Esophagus squamous epithelium (tissue), 5 donors: ENCODE measurements around the gene RCOR1. TPM values are rescaled to one million over a fixed set of nuclear protein-coding genes. Genes with fewer than 3 reads are reported as not detected.
"Not testable (repeated sequence)": the region's sequence is repeated elsewhere in the genome, so short reads cannot be mapped to it uniquely, and the experiment has no call there.

Source experiments
- DNase-seq: peaks from one replicate; lab custom pipeline; 2025; lab: John Stamatoyannopoulos, UW
- H3K27ac ChIP-seq, 4 donors: fragments of 200-600 bp; sonication (generic); one replicate each; pipeline ENCODE4 v1.5.1; 2016 to 2019; ENCODE audit warnings: mild to moderate bottlenecking in 1 of 4
- H3K27me3 ChIP-seq, 4 donors: fragments of 200-600 bp; sonication (generic); 1 replicate in 3 of 4; 2 replicates in 1 of 4; pipeline versions ENCODE4 v1.5.1 to v1.6.0; 2017 to 2021; ENCODE audit warnings: antibody characterized with exemption in 1 of 4
- H3K36me3 ChIP-seq, 3 donors: fragments of 200-600 bp; sonication (generic); one replicate each; pipeline ENCODE4 v1.5.1; 2016 to 2019
- H3K4me1 ChIP-seq, 3 donors: fragments of 200-600 bp; sonication (generic); one replicate each; pipeline ENCODE4 v1.5.1; 2017 to 2019
- H3K4me3 ChIP-seq, 4 donors: fragments of 200-600 bp; sonication (generic); 1 replicate in 3 of 4; 2 replicates in 1 of 4; pipeline ENCODE4 v1.5.1; 2016 to 2019; ENCODE audit warnings: mild to moderate bottlenecking in 2 of 4, moderate library complexity in 1 of 4
- H3K9me3 ChIP-seq, 3 donors: fragments of 200-600 bp; sonication (generic); one replicate each; pipeline ENCODE4 v1.5.1; 2016 to 2019
- POLR2A ChIP-seq, 4 donors: fragments of 450-650 bp; IDR thresholded peaks; one replicate each; pipeline ENCODE4 v1.6.1; 2017; ENCODE audit warnings: antibody characterized with exemption in 4 of 4, mild to moderate bottlenecking in 4 of 4, moderate library complexity in 3 of 4
- WGBS, 2 donors: methylation state at CpG; one replicate each; pipeline ENCODE4 v1.1.5; 2018; 5-methylcytosine and 5-hydroxymethylcytosine counted together
- intact Hi-C: fragments of 100-400 bp; cut with DNase I; formaldehyde crosslinking; loops from one replicate; pipeline ENCODE4 v1.15.0; 2022
- total RNA-seq, 4 donors: library from RNA; depleted of rRNA; stranded (reverse); fragments of >200 nt; gene quantifications; one replicate each; pipeline ENCODE4 v1.1.0, GENCODE V29; 2016
- TF ChIP-seq, protein P1 (sequence below), 6 experiments: fragments of 450-650 bp in 4 of 6; fragments of 200-600 bp in 2 of 6; sonication (generic) in 2 of 6; IDR thresholded peaks; one replicate each; pipeline ENCODE4 v1.5.1; 2016 to 2019; ENCODE audit warnings: antibody characterized with exemption in 6 of 6, mild to moderate bottlenecking in 4 of 6, moderate library complexity in 4 of 6
- donor health status: DM: yes; HTN: yes; CAD: no.

The RCOR1 gene
- total RNA-seq, 4 donors from 2014 or later = 25.6 to 56.9 (median 35.2) TPM

DNA sequence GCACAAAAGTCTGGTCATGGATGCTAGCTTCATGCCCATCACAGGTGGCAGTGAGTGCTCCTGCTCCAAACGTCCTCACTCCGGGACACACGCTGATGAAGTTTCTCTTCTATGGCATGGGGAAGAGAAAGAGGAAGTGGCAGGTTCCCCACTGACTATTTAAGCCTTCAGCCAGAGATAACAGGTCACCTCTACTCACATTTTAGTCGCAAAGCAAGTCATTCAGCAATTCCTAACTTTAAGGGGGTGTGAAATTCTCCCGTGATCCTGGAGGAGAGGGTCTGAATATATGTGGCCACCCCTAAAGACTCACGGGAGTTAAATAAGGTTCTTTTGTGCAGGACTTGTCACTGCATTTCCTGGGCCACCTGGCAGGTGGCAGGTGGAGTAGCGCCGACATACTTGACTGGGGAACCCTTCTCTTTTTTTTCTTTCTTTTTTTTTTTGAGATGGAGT is 18.8 kb upstream of the RCOR1 start:
- TF ChIP-seq, protein P1, sequence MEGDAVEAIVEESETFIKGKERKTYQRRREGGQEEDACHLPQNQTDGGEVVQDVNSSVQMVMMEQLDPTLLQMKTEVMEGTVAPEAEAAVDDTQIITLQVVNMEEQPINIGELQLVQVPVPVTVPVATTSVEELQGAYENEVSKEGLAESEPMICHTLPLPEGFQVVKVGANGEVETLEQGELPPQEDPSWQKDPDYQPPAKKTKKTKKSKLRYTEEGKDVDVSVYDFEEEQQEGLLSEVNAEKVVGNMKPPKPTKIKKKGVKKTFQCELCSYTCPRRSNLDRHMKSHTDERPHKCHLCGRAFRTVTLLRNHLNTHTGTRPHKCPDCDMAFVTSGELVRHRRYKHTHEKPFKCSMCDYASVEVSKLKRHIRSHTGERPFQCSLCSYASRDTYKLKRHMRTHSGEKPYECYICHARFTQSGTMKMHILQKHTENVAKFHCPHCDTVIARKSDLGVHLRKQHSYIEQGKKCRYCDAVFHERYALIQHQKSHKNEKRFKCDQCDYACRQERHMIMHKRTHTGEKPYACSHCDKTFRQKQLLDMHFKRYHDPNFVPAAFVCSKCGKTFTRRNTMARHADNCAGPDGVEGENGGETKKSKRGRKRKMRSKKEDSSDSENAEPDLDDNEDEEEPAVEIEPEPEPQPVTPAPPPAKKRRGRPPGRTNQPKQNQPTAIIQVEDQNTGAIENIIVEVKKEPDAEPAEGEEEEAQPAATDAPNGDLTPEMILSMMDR (IDR thresholded peaks at IDR 0.05) = no peak
- TF ChIP-seq POLR2A (IDR thresholded peaks at IDR 0.05) = no peak
- H3K4me1 ChIP-seq = no peaks in the 10 kb centered on the region
- no peak overlapping the region for H3K27ac ChIP-seq
- DNase-seq = no peak
- intact Hi-C loops = no loop called here
- peaks cover 0 to 6% (median 0%) of the 10 kb centered on the region in 4 donors for H3K27me3 ChIP-seq
- WGBS, 2 donors = 48 to 56% methylated on average over 6 to 8 of the region's 8 CpGs
- H3K36me3 ChIP-seq = no peaks in the 10 kb centered on the region
- no peaks in the 10 kb centered on the region for H3K9me3 ChIP-seq
- no peak overlapping the region for H3K4me3 ChIP-seq

DNA sequence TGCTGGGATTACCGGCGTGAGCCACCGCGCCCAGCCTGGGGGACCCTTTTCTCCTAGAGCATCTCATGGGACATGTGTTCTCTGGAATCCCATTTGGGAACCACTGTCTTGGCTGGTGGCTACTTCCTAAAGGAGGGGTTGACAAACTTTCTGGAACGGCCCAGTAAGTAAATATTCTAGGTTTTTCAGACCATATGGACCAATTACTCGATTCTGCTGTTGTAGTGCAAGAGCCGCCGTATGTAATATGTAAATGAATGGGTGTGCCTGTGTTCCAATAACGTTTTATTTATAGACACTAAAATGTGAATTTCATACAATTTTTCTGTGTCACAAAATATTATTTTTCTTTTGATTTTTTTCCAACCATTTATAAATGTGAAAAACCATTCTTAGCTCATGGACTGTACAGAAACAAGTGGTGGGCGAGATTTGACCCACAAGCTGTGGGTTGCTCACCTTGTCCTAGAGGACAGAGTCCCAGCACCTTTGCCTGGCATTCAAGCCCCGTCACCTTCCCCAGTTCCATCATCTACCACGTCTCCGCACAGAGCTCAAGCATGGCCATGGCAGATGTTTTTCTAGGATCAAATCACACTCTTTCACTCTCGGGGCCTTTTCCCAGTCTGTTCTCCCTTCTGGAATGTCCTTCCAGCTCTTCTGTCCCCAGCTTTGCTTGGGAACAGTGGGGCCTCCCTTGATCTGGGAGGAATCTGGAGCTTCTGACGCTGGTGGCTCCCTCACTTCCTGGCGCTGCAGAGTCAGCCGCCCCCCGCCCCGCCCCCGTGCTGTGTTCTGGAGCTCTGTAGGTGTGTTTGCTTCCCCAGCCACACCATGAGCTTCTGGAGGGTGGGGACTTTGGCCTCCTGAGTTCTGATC is 17.9 kb upstream of the RCOR1 start:
- H3K4me1 ChIP-seq = no peaks in the 10 kb centered on the region
- no peak for DNase-seq
- no peaks in the 10 kb centered on the region for H3K36me3 ChIP-seq
- H3K9me3 ChIP-seq = no peaks in the 10 kb centered on the region
- no peak overlapping the region for H3K27ac ChIP-seq
- peaks cover 0 to 6% (median 0%) of the 10 kb centered on the region in 4 donors for H3K27me3 ChIP-seq
- intact Hi-C loops = no loop called here
- no peak for TF ChIP-seq POLR2A (IDR thresholded peaks at IDR 0.05)
- TF ChIP-seq, protein P1 (IDR thresholded peaks at IDR 0.05) = no peak
- 82 to 87% methylated on average over 14 to 16 of the region's 20 CpGs for WGBS, 2 donors
- no peak overlapping the region for H3K4me3 ChIP-seq

DNA sequence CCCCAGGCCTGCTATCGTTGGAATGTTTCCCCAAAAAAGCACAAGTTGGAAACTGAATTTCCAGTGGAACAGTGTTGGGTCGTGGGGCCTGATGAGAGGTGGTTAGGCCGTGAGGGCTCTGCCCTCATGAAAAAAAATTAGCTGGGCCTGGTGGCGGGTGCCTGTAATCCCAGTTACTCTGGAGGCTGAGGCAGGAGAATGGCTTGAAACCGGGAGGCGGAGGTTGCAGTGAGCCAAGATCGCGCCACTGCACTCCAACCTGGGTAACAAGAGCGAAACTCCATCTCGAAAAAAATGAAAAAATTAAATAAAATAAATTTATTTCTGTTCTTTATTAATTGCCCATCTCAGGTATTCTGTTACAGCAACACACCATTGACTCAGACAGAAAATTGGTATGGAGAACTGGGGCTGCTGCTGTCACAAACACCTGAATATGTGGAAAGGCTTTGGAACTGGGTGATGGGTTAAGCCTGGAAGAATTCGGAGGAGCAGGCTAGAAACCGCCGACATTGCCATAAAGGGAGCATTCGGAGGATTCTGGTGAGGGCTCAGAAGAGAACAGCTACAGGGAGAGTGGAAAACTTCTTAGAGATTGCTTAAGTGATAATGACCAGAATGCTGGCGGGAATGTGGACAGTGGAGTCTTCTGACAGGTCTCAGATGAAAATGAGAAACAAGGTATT is 17.1 kb upstream of the RCOR1 start:
- TF ChIP-seq POLR2A (IDR thresholded peaks at IDR 0.05) = no peak
- TF ChIP-seq, protein P1 (IDR thresholded peaks at IDR 0.05) = no peak
- no peak for DNase-seq
- Histone ChIP-seq H3K4me1 (peaks cover 0 to 6% (median 0%) of the 10 kb centered on the region in 3 donors), H3K4me3 (no peak overlapping the region), H3K9me3 (no peaks in the 10 kb centered on the region), H3K36me3 (no peaks in the 10 kb centered on the region), H3K27ac (no peak overlapping the region), H3K27me3 (peaks cover 0 to 6% (median 0%) of the 10 kb centered on the region in 4 donors)
- WGBS, 2 donors = 87 to 90% methylated on average over 11 to 15 of the region's 15 CpGs
- intact Hi-C loops = no loop called here

DNA sequence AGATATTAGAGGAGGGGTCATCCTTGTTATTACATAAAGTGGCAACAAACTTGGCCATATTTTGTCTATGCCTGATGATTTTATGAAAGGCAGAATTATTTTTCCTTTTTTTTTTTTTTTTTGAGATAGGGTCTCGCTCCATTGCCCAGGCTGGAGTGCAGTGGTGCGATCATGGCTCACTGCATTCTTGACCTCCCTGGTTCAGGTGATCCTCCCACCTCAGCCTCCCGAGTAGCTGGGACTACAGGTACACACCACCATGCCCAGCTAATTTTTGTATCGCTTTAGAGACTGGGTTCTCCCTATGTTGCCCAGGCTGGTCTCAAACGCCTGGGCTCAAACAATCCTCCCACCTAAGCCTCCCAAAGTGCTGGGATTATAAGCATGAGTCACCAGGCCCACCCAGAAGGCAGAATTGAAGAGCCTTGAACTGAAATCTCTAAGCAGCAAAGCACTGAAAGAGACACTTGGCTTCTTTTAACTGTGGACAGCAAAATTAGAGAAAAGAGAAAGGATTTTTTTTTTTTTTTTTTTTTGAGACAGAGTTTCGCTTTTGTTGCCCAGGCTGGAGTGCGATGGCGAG is 16.5 kb upstream of the RCOR1 start:
- H3K27ac ChIP-seq, H3K4me3 ChIP-seq, intact Hi-C loops, H3K36me3 ChIP-seq, DNase-seq, H3K9me3 ChIP-seq, H3K27me3 ChIP-seq: not testable (repeated sequence)
- WGBS, 2 donors = 87 to 89% methylated on average over 5 to 8 of the region's 8 CpGs
- H3K4me1 ChIP-seq = peaks cover 0 to 11% (median 0%) of the 10 kb centered on the region in 3 donors

DNA sequence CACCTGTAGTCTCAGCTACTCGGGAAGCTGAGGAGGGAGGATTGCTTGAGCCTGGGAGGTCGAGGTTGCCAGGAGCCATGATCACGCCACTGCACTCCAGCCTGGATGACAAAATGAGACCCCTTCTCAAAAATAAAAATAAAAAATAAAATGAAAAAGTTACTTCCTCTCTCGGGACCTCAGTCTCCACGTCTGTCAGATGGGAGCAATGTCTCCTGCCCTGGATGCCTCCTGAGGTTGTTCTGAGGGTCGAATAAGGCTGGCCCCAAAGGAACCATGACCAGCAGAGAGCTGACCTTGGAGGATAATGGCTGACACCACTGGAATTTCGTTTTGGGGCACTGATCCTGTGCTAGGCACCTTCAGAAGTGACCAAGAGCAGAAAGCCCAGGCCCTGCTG is 13.6 kb upstream of the RCOR1 start:
- H3K27me3 ChIP-seq = peaks cover 0 to 5% (median 0%) of the 10 kb centered on the region in 4 donors
- no peaks in the 10 kb centered on the region for H3K36me3 ChIP-seq
- TF ChIP-seq POLR2A (IDR thresholded peaks at IDR 0.05) = no peak
- TF ChIP-seq, protein P1 (IDR thresholded peaks at IDR 0.05) = no peak
- H3K4me3 ChIP-seq = no peak overlapping the region
- no peaks in the 10 kb centered on the region for H3K9me3 ChIP-seq
- no peak overlapping the region for H3K27ac ChIP-seq
- intact Hi-C loops = no loop called here
- no peak for DNase-seq
- 81 to 84% methylated on average over 7 of the region's 7 CpGs for WGBS, 2 donors
- peaks cover 0 to 11% (median 0%) of the 10 kb centered on the region in 3 donors for H3K4me1 ChIP-seq
